Breast epithelium (tissue), 4 donors: Measurements from ENCODE around the gene LSM12. TPM values are rescaled to one million over a fixed set of nuclear protein-coding genes. Genes with fewer than 3 reads are reported as not detected.

Experiments
- DNase-seq, 2 donors: peaks; one replicate each; pipeline ENCODE4 v3.0.0-alpha.2; 2019; ENCODE audit warnings: low spot score in 2 of 2
- H3K27ac ChIP-seq, 2 donors: fragments of 200-600 bp; sonication (generic) in 1 of 2; one replicate each; pipeline ENCODE4 v1.5.1; 2016 to 2019; ENCODE audit warnings: mild to moderate bottlenecking in 1 of 2
- H3K27me3 ChIP-seq, 2 donors: fragments of 200-600 bp; sonication (generic) in 1 of 2; one replicate each; pipeline versions ENCODE4 v1.5.1 to v1.6.0; 2017 to 2019; ENCODE audit warnings: control low read depth in 1 of 2, mild to moderate bottlenecking in 1 of 2
- H3K36me3 ChIP-seq: fragments of 200-600 bp; one replicate; pipeline ENCODE4 v1.5.1; 2019
- H3K4me1 ChIP-seq, 2 donors: fragments of 200-600 bp; sonication (generic); one replicate each; pipeline ENCODE4 v1.5.1; 2016 to 2019; ENCODE audit warnings: control low read depth in 1 of 2
- H3K4me3 ChIP-seq, 3 donors: fragments of 200-600 bp; sonication (generic); 1 replicate in 2 of 3; 2 replicates in 1 of 3; pipeline ENCODE4 v1.5.1; 2016 to 2019; ENCODE audit warnings: mild to moderate bottlenecking in 3 of 3, moderate library complexity in 2 of 3
- H3K9me3 ChIP-seq, 2 donors: fragments of 200-600 bp; sonication (generic) in 1 of 2; one replicate each; pipeline ENCODE4 v1.5.1; 2016 to 2019; ENCODE audit warnings: control low read depth in 1 of 2
- POLR2A ChIP-seq: fragments of 450-650 bp; IDR thresholded peaks from one replicate; pipeline ENCODE4 v1.6.1; 2016; ENCODE audit warnings: antibody characterized with exemption, mild to moderate bottlenecking, moderate library complexity
- POLR2AphosphoS5 ChIP-seq, 3 donors: sonication (generic); formaldehyde crosslinking; IDR thresholded peaks; one replicate each; pipeline ENCODE4 v1.6.1; 2017; ENCODE audit warnings: antibody characterized with exemption in 3 of 3
- intact Hi-C: fragments of 100-400 bp; cut with DNase I; formaldehyde crosslinking; loops from one replicate; pipeline ENCODE4 v1.15.1; 2023; ENCODE audit warnings: low total_unique reads
- total RNA-seq, 3 donors: library from RNA; depleted of rRNA; stranded (reverse); fragments of >200 nt; gene quantifications; one replicate each; pipeline ENCODE4 v1.1.0, GENCODE V29; 2016
- TF ChIP-seq, protein P1 (sequence below), 3 donors: fragments of 450-650 bp; IDR thresholded peaks; one replicate each; pipeline ENCODE4 v1.5.1; 2016 to 2017; ENCODE audit warnings: antibody characterized with exemption in 3 of 3, mild to moderate bottlenecking in 3 of 3, moderate library complexity in 3 of 3

The LSM12 gene
- total RNA-seq, 3 donors from 2014 or later = 36.8 to 45.4 (median 43.6) TPM

DNA sequence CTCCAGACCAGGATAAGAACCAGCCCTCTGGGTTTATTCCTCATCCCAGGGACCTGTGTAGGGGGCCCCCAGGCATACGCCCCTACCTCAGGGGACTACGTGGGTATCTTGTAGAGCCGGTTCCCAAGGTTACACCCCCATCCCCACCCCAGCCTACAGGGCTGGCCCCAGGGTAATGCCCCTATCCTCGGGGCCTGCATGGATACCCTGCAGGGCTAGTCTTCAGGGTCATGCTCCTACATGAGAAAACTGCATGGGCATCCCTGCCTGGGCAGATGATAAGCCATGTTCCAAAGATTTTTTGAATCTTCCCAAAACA, 42.8 kb upstream of the LSM12 start:
- no peak for TF ChIP-seq POLR2A
- TF ChIP-seq, protein P1, sequence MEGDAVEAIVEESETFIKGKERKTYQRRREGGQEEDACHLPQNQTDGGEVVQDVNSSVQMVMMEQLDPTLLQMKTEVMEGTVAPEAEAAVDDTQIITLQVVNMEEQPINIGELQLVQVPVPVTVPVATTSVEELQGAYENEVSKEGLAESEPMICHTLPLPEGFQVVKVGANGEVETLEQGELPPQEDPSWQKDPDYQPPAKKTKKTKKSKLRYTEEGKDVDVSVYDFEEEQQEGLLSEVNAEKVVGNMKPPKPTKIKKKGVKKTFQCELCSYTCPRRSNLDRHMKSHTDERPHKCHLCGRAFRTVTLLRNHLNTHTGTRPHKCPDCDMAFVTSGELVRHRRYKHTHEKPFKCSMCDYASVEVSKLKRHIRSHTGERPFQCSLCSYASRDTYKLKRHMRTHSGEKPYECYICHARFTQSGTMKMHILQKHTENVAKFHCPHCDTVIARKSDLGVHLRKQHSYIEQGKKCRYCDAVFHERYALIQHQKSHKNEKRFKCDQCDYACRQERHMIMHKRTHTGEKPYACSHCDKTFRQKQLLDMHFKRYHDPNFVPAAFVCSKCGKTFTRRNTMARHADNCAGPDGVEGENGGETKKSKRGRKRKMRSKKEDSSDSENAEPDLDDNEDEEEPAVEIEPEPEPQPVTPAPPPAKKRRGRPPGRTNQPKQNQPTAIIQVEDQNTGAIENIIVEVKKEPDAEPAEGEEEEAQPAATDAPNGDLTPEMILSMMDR (IDR thresholded peaks at IDR 0.05) = no peak
- TF ChIP-seq POLR2AphosphoS5 (IDR thresholded peaks at IDR 0.05) = no peak
- intact Hi-C loops = no loop called here
- peaks cover 24 to 57% of the 10 kb centered on the region in 2 donors for H3K4me1 ChIP-seq
- H3K4me3 ChIP-seq = no peak overlapping the region
- no peaks in the 10 kb centered on the region for H3K9me3 ChIP-seq
- no peaks in the 10 kb centered on the region for H3K36me3 ChIP-seq
- DNase-seq = no peak
- no peaks in the 10 kb centered on the region for H3K27me3 ChIP-seq
- H3K27ac ChIP-seq = peak overlapping the region; percentile 82 to 89

DNA sequence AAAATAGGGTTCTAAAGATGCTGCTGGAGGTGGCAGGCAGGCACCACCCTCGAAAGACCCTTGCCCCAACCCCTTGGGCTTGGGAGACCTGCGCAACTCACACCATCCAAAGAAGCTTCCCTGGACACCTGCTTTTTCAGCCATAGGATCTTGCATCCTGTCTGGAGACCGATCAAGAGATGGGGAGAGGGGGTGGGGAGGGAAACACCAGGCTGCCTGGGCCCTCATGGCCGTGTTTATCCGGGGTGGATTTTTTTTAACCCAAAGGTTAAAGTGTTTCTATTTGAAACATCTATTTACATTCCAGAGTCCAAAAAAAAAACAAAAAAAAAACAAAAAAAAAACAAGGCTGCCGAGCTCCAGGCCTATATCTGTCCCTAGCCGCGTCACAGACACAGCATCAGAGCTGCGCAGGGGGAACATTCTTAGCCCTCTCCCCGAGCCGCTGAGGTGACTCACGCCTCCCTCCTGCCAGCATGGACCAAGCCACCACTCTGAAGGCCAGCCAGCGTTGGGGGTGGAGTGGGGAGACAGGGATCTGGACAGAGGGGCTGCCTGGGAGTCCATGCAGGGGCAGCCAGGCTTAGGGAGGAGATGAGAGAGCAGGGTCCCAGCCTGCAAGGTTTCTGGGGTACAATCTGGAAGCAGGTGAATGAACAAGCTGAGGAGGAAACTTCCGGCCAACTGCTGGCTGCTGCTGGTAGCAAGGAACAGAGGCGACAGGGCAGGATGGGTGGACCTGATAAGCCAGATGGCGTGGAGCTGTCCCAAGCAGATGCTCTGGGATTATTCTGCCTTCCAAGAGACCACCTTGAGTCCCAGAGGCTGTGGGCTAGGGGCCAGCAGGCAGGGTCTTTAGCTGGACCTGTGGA, 42.2 kb upstream of the LSM12 start:
- H3K4me1 ChIP-seq = peaks cover 22 to 51% of the 10 kb centered on the region in 2 donors
- no peaks in the 10 kb centered on the region for H3K36me3 ChIP-seq
- no peak overlapping the region for H3K4me3 ChIP-seq
- DNase-seq = peak; percentile 68 to 70
- H3K27ac ChIP-seq = peak overlapping the region; percentile 82 to 89
- intact Hi-C loops = no loop called here
- H3K9me3 ChIP-seq = no peaks in the 10 kb centered on the region
- H3K27me3 ChIP-seq = no peaks in the 10 kb centered on the region
- no peak for TF ChIP-seq POLR2A
- TF ChIP-seq POLR2AphosphoS5 (IDR thresholded peaks at IDR 0.05) = no peak
- TF ChIP-seq, protein P1 (IDR thresholded peaks at IDR 0.05) = no peak

DNA sequence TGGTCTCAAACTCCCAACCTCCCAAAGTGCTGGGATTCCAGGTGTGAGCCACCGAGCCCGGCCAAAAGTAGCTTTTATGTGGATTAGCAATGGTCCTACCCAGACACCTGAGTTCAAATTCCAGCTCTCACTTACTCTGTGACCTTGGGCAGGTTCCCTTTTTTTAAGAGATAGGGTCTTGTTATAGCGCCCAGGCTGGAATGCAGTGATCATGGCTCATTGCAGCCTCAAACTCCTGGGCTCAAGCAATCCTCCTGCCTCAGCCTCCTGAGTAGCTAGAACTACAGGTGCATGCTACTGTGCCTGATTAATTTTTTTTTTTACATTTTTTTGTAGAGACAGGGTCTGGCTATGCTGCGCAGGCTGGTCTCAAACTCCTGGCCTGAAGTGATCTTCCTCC, 40.3 kb upstream of the LSM12 start:
- Histone ChIP-seq H3K27ac (no peak overlapping the region), H3K36me3 (no peaks in the 10 kb centered on the region), H3K4me1 (peaks cover 22 to 35% of the 10 kb centered on the region in 2 donors), H3K27me3 (no peaks in the 10 kb centered on the region), H3K9me3 (no peaks in the 10 kb centered on the region), H3K4me3 (no peak overlapping the region)
- TF ChIP-seq POLR2A (no peak), POLR2AphosphoS5 (IDR thresholded peaks at IDR 0.05) (no peak)
- TF ChIP-seq, protein P1 (IDR thresholded peaks at IDR 0.05) = no peak
- DNase-seq = no peak
- intact Hi-C loops = no loop called here

DNA sequence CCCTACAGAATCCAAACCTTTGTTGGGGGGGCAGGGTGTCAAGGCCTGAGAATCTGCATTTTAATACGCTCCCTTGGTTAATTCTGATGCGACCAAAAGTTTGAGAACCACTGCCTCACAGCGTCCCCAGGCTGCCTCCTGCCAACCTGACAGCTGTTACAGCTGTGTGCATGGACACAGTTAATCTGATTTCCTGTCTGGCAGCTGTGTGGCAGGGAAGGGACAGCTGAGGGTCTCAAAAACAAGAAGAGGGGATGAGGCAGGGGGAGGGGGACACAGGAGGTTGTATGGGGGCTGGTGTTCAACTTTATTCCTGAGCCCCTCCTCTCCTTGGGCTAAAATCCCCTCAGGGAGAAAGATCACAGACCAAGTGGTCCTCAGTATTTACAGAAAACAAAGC, 39.5 kb upstream of the LSM12 start:
- H3K4me1 ChIP-seq = peaks cover 18 to 29% of the 10 kb centered on the region in 2 donors

DNA sequence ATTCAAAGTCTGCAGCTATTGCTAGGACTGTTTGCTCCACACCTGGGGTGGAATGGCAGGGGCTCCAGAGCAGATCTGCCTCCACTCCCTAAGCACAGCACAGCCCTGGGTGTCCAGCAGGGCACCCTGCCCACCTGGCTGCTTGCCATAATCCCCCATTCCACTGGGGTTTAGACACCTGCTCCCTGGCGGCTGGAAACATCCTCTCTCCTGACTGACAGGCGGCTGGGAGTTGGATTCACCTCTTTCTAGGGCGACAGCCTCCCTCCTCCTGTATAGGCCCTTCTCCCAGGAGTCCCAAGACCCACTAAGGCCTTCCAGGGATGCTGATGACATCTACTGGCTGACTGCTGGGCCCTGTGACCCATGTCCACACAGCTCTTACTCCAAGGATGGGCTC, 39.0 kb upstream of the LSM12 start:
- TF ChIP-seq, protein P1 (IDR thresholded peaks at IDR 0.05) = no peak
- TF ChIP-seq POLR2A = no peak
- no peak for TF ChIP-seq POLR2AphosphoS5 (IDR thresholded peaks at IDR 0.05)
- intact Hi-C loops = no loop called here
- no peaks in the 10 kb centered on the region for H3K9me3 ChIP-seq
- DNase-seq = no peak
- peaks cover 13 to 25% of the 10 kb centered on the region in 2 donors for H3K4me1 ChIP-seq
- H3K27ac ChIP-seq = no peak overlapping the region
- H3K36me3 ChIP-seq = no peaks in the 10 kb centered on the region
- no peak overlapping the region for H3K4me3 ChIP-seq
- H3K27me3 ChIP-seq = no peaks in the 10 kb centered on the region

More for the DNA sequence above, 39.5 kb upstream of the LSM12 start:
- H3K9me3 ChIP-seq = no peaks in the 10 kb centered on the region
- intact Hi-C loops = no loop called here
- no peaks in the 10 kb centered on the region for H3K36me3 ChIP-seq
- no peaks in the 10 kb centered on the region for H3K27me3 ChIP-seq
- no peak overlapping the region for H3K4me3 ChIP-seq
- H3K27ac ChIP-seq = peak overlapping the region in 1 of 2 donors; percentile 2
- DNase-seq = no peak
- no peak for TF ChIP-seq POLR2A
- TF ChIP-seq, protein P1 (IDR thresholded peaks at IDR 0.05) = no peak
- TF ChIP-seq POLR2AphosphoS5 (IDR thresholded peaks at IDR 0.05) = no peak
